Measurements from ENCODE around the gene SIPA1L3.

The SIPA1L3 gene

DNA sequence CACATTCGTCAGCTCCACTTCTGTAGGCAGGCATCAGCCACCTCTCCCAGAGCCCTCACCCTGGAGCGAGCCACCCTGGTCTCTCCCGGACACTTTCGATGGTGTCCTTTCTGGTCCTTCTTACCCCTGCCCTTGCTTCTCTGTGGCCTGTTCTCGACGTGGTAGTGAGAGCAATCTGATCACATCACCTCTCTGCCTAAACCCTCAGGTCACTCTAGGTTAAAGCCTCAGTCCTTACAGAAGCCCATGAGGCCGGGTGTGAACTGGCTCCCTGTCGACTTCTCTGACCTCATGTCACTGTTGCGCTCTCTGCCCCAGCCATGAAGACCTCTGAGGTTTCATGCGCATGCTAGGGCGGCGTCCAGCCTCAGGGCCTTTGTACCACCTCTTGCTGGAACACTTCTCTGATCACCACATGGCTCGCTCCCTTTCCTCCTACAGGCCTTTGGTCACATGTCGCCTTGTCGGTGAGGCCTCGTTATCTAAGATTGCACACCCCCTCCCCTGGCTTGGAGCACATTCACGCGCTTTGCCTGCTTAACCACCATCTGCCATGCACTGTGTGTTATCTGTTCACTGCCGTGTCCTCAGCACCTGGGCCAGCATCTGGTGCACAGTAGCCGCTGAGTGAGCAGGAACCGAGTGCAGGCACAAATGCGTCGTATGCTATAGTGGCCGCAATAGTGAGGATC is 215.5 kb downstream of the SIPA1L3 start:
- no peak for ATAC-seq
- TF ChIP-seq GLIS3 (CRISPR knock-in tag; IDR thresholded peaks at IDR 0.05) (no peak), CSDC2 (CRISPR knock-in tag; IDR thresholded peaks at IDR 0.05) (no peak), ZFP30 (CRISPR knock-in tag; IDR thresholded peaks at IDR 0.05) (no peak), ZFP3 (CRISPR knock-in tag; IDR thresholded peaks at IDR 0.05) (no peak), TCF4 (CRISPR knock-in tag; IDR thresholded peaks at IDR 0.05; ENCODE audit: borderline replicate concordance) (no peak), RARB (CRISPR knock-in tag; IDR thresholded peaks at IDR 0.05) (no peak), ISL1 (CRISPR knock-in tag; IDR thresholded peaks at IDR 0.05) (no peak), ZNF70 (CRISPR knock-in tag; IDR thresholded peaks at IDR 0.05) (no peak), ZNF8 (CRISPR knock-in tag; IDR thresholded peaks at IDR 0.05) (no peak), OSR1 (CRISPR knock-in tag; IDR thresholded peaks at IDR 0.05) (no peak), ARNTL (CRISPR knock-in tag; IDR thresholded peaks at IDR 0.05; ENCODE audit: borderline replicate concordance, low read depth) (no peak), PPARA (CRISPR knock-in tag; IDR thresholded peaks at IDR 0.05; ENCODE audit: borderline replicate concordance) (no peak), ESRRG (CRISPR knock-in tag; IDR thresholded peaks at IDR 0.05) (no peak)
- TF ChIP-seq, protein P1, sequence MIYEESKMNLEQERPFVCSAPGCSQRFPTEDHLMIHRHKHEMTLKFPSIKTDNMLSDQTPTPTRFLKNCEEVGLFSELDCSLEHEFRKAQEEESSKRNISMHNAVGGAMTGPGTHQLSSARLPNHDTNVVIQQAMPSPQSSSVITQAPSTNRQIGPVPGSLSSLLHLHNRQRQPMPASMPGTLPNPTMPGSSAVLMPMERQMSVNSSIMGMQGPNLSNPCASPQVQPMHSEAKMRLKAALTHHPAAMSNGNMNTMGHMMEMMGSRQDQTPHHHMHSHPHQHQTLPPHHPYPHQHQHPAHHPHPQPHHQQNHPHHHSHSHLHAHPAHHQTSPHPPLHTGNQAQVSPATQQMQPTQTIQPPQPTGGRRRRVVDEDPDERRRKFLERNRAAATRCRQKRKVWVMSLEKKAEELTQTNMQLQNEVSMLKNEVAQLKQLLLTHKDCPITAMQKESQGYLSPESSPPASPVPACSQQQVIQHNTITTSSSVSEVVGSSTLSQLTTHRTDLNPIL (CRISPR knock-in tag; IDR thresholded peaks at IDR 0.05; ENCODE audit: low read depth): no peak
- TF ChIP-seq, protein P2, sequence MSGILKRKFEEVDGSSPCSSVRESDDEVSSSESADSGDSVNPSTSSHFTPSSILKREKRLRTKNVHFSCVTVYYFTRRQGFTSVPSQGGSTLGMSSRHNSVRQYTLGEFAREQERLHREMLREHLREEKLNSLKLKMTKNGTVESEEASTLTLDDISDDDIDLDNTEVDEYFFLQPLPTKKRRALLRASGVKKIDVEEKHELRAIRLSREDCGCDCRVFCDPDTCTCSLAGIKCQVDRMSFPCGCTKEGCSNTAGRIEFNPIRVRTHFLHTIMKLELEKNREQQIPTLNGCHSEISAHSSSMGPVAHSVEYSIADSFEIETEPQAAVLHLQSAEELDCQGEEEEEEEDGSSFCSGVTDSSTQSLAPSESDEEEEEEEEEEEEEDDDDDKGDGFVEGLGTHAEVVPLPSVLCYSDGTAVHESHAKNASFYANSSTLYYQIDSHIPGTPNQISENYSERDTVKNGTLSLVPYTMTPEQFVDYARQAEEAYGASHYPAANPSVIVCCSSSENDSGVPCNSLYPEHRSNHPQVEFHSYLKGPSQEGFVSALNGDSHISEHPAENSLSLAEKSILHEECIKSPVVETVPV (CRISPR knock-in tag; IDR thresholded peaks at IDR 0.05): no peak
- TF ChIP-seq, protein P3, sequence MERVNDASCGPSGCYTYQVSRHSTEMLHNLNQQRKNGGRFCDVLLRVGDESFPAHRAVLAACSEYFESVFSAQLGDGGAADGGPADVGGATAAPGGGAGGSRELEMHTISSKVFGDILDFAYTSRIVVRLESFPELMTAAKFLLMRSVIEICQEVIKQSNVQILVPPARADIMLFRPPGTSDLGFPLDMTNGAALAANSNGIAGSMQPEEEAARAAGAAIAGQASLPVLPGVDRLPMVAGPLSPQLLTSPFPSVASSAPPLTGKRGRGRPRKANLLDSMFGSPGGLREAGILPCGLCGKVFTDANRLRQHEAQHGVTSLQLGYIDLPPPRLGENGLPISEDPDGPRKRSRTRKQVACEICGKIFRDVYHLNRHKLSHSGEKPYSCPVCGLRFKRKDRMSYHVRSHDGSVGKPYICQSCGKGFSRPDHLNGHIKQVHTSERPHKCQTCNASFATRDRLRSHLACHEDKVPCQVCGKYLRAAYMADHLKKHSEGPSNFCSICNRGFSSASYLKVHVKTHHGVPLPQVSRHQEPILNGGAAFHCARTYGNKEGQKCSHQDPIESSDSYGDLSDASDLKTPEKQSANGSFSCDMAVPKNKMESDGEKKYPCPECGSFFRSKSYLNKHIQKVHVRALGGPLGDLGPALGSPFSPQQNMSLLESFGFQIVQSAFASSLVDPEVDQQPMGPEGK (CRISPR knock-in tag; IDR thresholded peaks at IDR 0.05; ENCODE audit: borderline replicate concordance): no peak

DNA sequence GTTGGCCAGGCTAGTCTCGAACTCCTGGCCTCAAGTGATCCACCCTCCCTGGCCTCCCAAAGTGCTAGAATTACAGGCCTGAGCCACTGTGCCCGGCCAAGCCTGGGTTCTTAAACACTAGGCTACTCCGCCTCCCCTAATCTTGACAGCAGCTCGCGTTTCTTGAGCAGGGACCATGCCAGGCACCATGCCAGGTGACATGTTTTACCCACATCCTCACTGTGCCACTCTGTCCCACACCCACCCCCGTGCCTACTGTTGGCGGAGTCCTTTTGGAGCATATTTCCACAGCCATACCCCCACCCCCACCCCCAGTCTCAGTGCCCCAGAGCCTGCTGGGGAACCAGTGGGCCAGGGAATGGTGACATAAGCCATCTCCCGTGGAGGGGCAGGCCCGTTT is 218.2 kb downstream of the SIPA1L3 start:
- TF ChIP-seq TCF4 (CRISPR knock-in tag; IDR thresholded peaks at IDR 0.05; ENCODE audit: borderline replicate concordance) (no peak), ESRRG (CRISPR knock-in tag; IDR thresholded peaks at IDR 0.05) (no peak), RARB (CRISPR knock-in tag; IDR thresholded peaks at IDR 0.05) (no peak), ZNF8 (CRISPR knock-in tag; IDR thresholded peaks at IDR 0.05) (no peak), ZNF70 (CRISPR knock-in tag; IDR thresholded peaks at IDR 0.05) (no peak)
- TF ChIP-seq, protein P1 (CRISPR knock-in tag; IDR thresholded peaks at IDR 0.05; ENCODE audit: low read depth): no peak
- TF ChIP-seq, protein P4, sequence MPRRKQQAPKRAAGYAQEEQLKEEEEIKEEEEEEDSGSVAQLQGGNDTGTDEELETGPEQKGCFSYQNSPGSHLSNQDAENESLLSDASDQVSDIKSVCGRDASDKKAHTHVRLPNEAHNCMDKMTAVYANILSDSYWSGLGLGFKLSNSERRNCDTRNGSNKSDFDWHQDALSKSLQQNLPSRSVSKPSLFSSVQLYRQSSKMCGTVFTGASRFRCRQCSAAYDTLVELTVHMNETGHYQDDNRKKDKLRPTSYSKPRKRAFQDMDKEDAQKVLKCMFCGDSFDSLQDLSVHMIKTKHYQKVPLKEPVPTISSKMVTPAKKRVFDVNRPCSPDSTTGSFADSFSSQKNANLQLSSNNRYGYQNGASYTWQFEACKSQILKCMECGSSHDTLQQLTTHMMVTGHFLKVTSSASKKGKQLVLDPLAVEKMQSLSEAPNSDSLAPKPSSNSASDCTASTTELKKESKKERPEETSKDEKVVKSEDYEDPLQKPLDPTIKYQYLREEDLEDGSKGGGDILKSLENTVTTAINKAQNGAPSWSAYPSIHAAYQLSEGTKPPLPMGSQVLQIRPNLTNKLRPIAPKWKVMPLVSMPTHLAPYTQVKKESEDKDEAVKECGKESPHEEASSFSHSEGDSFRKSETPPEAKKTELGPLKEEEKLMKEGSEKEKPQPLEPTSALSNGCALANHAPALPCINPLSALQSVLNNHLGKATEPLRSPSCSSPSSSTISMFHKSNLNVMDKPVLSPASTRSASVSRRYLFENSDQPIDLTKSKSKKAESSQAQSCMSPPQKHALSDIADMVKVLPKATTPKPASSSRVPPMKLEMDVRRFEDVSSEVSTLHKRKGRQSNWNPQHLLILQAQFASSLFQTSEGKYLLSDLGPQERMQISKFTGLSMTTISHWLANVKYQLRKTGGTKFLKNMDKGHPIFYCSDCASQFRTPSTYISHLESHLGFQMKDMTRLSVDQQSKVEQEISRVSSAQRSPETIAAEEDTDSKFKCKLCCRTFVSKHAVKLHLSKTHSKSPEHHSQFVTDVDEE (CRISPR knock-in tag; IDR thresholded peaks at IDR 0.05): no peak
- TF ChIP-seq, protein P3 (CRISPR knock-in tag; IDR thresholded peaks at IDR 0.05; ENCODE audit: borderline replicate concordance): no peak
- no peak for ATAC-seq

DNA sequence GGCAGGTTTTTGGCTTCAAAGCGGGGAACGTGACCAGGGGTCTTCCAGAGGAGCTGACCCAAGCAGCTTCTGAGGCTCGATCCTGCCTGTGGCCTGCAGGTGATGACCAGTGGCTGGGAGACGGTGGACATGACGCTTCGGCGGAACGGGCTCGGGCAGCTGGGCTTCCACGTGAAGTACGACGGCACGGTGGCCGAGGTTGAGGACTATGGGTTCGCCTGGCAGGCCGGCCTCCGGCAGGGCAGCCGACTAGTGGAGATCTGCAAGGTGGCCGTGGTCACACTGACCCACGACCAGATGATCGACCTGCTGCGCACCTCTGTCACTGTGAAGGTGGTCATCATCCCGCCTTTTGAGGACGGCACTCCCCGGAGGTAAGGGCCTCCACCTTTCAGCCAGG is 223.4 kb downstream of the SIPA1L3 start:
- TF ChIP-seq ZFP3 (CRISPR knock-in tag; IDR thresholded peaks at IDR 0.05): no peak
- no peak for TF ChIP-seq ARNTL (CRISPR knock-in tag; IDR thresholded peaks at IDR 0.05; ENCODE audit: borderline replicate concordance, low read depth)
- TF ChIP-seq ESRRG (CRISPR knock-in tag; IDR thresholded peaks at IDR 0.05): no peak
- no peak for TF ChIP-seq ZFP30 (CRISPR knock-in tag; IDR thresholded peaks at IDR 0.05)
- ATAC-seq: no peak
